GM21367 (cell line): Measurements from ENCODE around the gene KPNA4.
"Not testable (repeated sequence)": the region's sequence is repeated elsewhere in the genome, so short reads cannot be mapped to it uniquely, and the experiment has no call there.

Experiments used
- ATAC-seq: cut with Tn5 transposase; IDR thresholded peaks from one replicate; pipeline ENCODE4 v1.9.1; 2021; ENCODE audit not compliant: unreplicated experiment

Gene KPNA4

GRCh38 chr3:160452251-160452650 is 113.1 kb downstream of the KPNA4 start:
- ATAC-seq: not testable (repeated sequence)

DNA sequence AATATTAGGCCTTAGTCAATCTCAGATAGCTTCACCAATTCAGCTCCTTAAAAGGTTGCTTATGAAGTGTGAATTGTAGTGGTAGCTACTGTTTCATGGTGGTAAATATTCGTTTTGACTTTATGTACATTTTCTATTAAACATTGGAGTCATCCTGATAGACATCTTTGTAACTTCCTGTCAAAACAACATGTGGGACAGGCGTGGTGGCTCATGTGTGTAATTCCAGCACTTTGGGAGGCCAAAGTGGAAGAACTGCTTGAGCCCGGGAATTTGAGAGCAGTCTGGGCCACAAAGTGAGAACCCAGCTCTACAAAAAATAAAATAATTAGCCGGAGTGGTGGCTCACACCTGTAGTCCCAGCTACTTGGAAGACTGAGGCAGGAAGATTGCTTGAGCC is 113.8 kb downstream of the KPNA4 start:
- no peak for ATAC-seq

DNA sequence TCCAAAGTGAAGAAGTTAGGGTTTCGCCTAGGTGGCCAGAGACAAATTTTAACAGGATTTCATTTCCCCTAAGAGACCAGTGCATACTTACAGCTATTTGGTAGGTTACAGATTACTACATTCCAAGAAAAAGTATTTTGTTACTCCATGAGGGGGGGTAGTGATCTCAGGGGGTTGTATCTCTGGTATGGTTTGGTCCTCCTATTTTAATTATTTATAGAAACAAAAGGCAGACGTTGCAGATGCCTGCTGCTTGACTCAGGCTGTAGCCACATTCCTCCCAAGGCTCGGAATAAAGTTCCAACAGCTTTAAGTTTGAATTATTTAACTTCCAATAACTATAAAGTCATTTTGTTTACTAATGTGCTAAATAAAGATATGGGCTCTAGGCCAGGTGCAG is 114.5 kb downstream of the KPNA4 start:
- ATAC-seq: no peak

DNA sequence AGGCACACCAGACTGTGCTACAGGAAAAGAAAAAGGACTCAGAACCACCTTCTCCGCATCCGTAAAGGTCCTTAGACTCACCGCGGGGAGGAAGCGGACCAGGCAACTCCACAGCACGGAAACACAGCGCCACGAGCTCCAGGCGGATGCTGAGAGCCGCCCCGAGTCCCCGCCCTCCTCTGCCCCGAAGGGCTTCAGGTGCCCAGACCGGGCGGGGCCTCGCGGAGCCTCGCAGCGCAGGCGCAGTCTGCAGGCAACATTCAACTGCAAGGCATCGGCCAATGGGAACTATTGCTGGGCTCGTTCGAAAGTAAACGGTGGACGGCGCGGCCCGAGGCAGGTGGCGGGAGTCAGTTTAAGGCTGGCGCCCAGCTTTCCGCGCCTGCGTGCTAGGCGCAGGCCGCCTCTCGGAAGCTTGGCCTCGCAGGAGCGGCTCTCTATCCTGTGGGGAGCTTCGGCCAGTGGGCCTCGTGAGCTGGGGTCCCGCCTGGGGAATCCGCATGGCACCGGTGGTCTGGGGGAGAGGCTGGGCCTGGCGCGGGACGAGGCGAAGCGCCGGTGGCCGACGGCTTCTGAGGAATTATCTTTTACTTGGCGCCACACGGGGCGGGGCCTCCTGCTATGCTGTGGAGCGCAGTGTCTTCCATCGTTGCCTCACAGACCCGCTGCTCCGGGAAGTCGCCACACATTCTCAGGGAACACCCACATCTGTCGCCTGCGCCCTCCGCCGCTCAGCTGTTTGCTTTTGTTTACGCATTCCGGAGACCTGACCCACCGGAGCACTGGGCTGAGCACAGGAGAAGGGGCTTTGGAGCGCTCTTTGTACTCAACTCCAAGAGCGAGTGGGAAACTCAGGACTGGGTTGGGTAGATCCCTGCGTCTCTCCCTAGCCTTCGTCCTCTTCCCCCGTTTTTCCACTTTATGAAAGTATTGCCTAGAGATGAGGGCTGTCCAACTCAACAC is 115.5 kb downstream of the KPNA4 start, which contains the start of gene TRIM59:
TSS of gene TRIM59 (minus strand) at position 151 of the 963 bp plus-strand sequence. CDS start 10,603 bp downstream, outside the sequence.
- ATAC-seq: peak; percentile 91

DNA sequence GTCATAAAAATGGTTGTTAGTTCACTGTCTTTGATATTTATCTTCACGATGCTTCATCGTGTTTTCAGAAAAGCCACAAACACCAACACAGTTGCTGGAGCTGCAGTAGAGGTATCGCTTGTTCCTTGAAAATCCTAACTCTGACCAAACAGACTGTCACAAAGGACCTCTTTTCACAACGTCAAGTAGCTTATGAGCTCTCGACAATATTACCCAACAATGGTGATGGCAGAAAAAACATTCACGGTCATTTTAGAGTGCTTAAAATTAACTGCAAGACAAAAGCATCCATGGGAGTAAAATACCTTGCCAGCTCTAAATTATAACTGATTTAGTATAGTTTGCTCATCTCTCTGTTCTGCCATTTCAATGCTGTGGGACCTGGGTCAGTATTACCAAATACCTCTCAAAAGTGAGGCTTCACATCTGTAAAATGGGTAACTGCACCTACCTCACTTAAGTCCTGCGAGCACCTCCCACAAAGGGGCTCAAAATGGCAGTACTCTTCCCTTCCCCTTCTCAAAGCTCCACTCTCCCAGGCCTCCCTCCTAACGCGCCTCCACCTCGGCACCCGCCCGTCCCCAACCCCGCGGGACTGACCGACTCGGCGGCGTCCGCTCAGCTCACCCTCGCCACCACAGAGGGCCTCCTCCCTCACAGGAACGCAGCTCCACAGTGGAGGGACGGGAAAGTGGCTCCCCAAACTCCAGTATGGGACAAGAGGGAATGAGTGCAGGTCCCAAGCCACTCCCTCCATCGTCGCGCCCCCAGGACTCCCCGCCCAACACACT is 116.3 kb downstream of the KPNA4 start:
- ATAC-seq: peak; percentile 34

- ATAC-seq: no peak
These were observed 117.8 kb downstream of the KPNA4 start for GRCh38 chr3:160447544-160447943.

DNA sequence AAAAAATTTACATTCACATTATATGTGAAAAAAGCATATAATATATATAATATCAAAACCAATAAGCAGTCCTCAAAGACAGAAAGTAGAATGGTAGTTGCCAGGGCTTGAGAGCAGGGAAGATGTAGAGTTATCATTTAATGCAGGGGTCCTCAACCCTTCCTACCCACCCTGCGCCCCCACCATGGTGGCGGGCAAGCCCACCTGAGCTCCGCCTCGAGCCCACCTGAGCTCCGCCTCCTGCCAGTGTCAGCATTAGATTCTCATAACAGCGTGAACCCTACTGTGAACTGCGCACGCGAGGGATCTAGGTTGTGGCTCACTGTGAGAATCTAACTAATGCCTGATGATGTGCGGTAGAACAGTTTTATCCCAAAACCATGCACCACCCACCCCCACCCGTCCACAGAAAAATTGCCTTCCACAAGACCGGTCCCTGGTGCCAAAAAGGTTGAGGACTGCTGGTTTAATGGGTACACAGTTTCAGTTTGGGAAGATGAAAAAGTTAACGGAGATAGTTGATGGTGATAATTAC is 118.8 kb downstream of the KPNA4 start:
- no peak for ATAC-seq

- no peak for ATAC-seq
These were observed 119.5 kb downstream of the KPNA4 start for GRCh38 chr3:160445854-160446253.
